ENCODE results near the gene FUT2. TPM values are rescaled to one million over a fixed set of nuclear protein-coding genes. Genes with fewer than 3 reads are reported as not detected.

FUT2 gene
- total and polyA plus RNA-seq, 10 of the 15 experiments (the other 5 are each of a cell fraction or from before 2014, with no cell fraction given) = 0.02 to 0.13 (median 0.07) TPM; not detected in 7

- POLR2A ChIA-PET = no interaction called here
- Histone ChIP-seq H3K4me2 (ENCODE audit: control insufficient read depth, insufficient read depth) (no peak overlapping the region), H3K36me3 (ENCODE audit: control insufficient read depth in 2 of 2, insufficient read depth in 2 of 2, low read length in 1 of 2) (no peaks in the 10 kb centered on the region), H4K20me1 (ENCODE audit: control insufficient read depth, insufficient read depth) (no peaks in the 10 kb centered on the region), H3K79me2 (ENCODE audit: control insufficient read depth, insufficient read depth, low read length) (no peaks in the 10 kb centered on the region), H3K4me1 (ENCODE audit: control insufficient read depth, insufficient read depth, low read length) (peaks cover 15% of the 10 kb centered on the region), H3K27me3 (replicated peaks in 1 of 2; ENCODE audit: control insufficient read depth in 2 of 2, insufficient read depth in 2 of 2, low read length in 1 of 2) (no peaks in the 10 kb centered on the region), H3K27ac (ENCODE audit: control insufficient read depth, insufficient read depth) (no peak overlapping the region), H3K4me3 (no peak overlapping the region), H3K9ac (ENCODE audit: control insufficient read depth, insufficient read depth, low read length) (no peak overlapping the region), H3K9me3 (replicated peaks; ENCODE audit: control insufficient read depth, insufficient read depth, low read length) (no peaks in the 10 kb centered on the region), H2AFZ (ENCODE audit: control insufficient read depth, low read depth, low read length) (peak overlapping the region; percentile 16; the same call in 1 of the 2 replicates)
- TF ChIP-seq CBX5 (IDR thresholded peaks at IDR 0.05; ENCODE audit: low read depth) (no peak), PBX3 (IDR thresholded peaks at IDR 0.05; ENCODE audit: insufficient replicate concordance, low read depth, low read length) (no peak), JUND (IDR thresholded peaks at IDR 0.05; ENCODE audit: low read depth, low read length) (no peak)
- whole genome bisulfite sequencing (ENCODE audit: insufficient coverage, insufficient replicate concordance, low lambda C conversion rate, missing lambda C conversion rate) = 53% methylated on average over 5 of the region's 5 CpGs
- ATAC-seq (peak; percentile 31), DNase-seq (ENCODE audit: low read depth, low spot score) (no peak), FAIRE-seq (no peak)
- intact Hi-C loops (cut with micrococcal nuclease; ENCODE audit: unreplicated experiment) (no loop called here), in situ Hi-C loops (cut with MboI) (no loop called here)
- BruUV-seq (replicated peaks) = no TSS peak
- CTCF ChIA-PET = interaction anchor here (0.8 to 1.5 kb wide), 4 partner anchors 24 to 342 kb away, joined by 3 to 5 read pairs (median 3); partner anchors contain the start of gene RUVBL2
- RAD21 ChIA-PET (ENCODE audit: unreplicated experiment) = no interaction called here
- SMC1A ChIA-PET (ENCODE audit: uncharacterized antibody, unreplicated experiment) = interaction anchor here (1.5 kb wide), 1 partner anchor 144 kb away, joined by 4 read pairs; no protein-coding TSS in a partner anchor
Measured at GRCh38 chr19:48651683-48652048, 44.1 kb upstream of the FUT2 start.

GRCh38 chr19:48654299-48655059, 41.3 kb upstream of the FUT2 start:
- H3K9me3 ChIP-seq (replicated peaks; ENCODE audit: control insufficient read depth, insufficient read depth, low read length) = no peaks in the 10 kb centered on the region
- no TSS peak for BruUV-seq (replicated peaks)
- no peak overlapping the region for H2AFZ ChIP-seq (ENCODE audit: control insufficient read depth, low read depth, low read length)
- H3K27ac ChIP-seq (ENCODE audit: control insufficient read depth, insufficient read depth) = no peak overlapping the region
- CTCF ChIA-PET = interaction anchor here (1.1 kb wide), 1 partner anchor 130 kb away, joined by 3 read pairs; no protein-coding TSS in a partner anchor
- H3K4me1 ChIP-seq (ENCODE audit: control insufficient read depth, insufficient read depth, low read length) = peaks cover 8% of the 10 kb centered on the region
- no peaks in the 10 kb centered on the region for H3K27me3 ChIP-seq (replicated peaks in 1 of 2; ENCODE audit: control insufficient read depth in 2 of 2, insufficient read depth in 2 of 2, low read length in 1 of 2)
- H3K4me3 ChIP-seq = no peak overlapping the region
- SMC1A ChIA-PET (ENCODE audit: uncharacterized antibody, unreplicated experiment) = no interaction called here
- intact Hi-C loops (cut with micrococcal nuclease; ENCODE audit: unreplicated experiment) = no loop called here
- in situ Hi-C loops (cut with MboI) = no loop called here
- FAIRE-seq = no peak
- H3K9ac ChIP-seq (ENCODE audit: control insufficient read depth, insufficient read depth, low read length) = no peak overlapping the region
- TF ChIP-seq RB1 (IDR thresholded peaks at IDR 0.05; ENCODE audit: borderline replicate concordance) = no peak
- no peak for TF ChIP-seq CEBPB (IDR thresholded peaks at IDR 0.05; ENCODE audit: borderline replicate concordance in 1 of 2, low read depth in 2 of 2, low read length in 2 of 2)
- TF ChIP-seq PBX3 (IDR thresholded peaks at IDR 0.05; ENCODE audit: insufficient replicate concordance, low read depth, low read length) = no peak
- TF ChIP-seq SP1 (IDR thresholded peaks at IDR 0.05; ENCODE audit: low read depth, low read length) = no peak
- POLR2A ChIA-PET = interaction anchor here (0.6 kb wide), 1 partner anchor 9 kb away, joined by 5 read pairs; no protein-coding TSS in a partner anchor
- H3K36me3 ChIP-seq (ENCODE audit: control insufficient read depth in 2 of 2, insufficient read depth in 2 of 2, low read length in 1 of 2) = no peaks in the 10 kb centered on the region
- no peak for DNase-seq (ENCODE audit: low read depth, low spot score)
- RAD21 ChIA-PET (ENCODE audit: unreplicated experiment) = no interaction called here
- H3K79me2 ChIP-seq (ENCODE audit: control insufficient read depth, insufficient read depth, low read length) = no peaks in the 10 kb centered on the region
- no peak overlapping the region for H3K4me2 ChIP-seq (ENCODE audit: control insufficient read depth, insufficient read depth)
- WGBS (ENCODE audit: insufficient coverage, insufficient replicate concordance, low lambda C conversion rate, missing lambda C conversion rate) = 65% methylated on average over 11 of the region's 11 CpGs
- ATAC-seq = no peak
- no peaks in the 10 kb centered on the region for H4K20me1 ChIP-seq (ENCODE audit: control insufficient read depth, insufficient read depth)

All from GM12878 (cell line).